GM23338 (cell line): ENCODE measurements around the gene TYMS. TPM values are rescaled to one million over a fixed set of nuclear protein-coding genes. Genes with fewer than 3 reads are reported as not detected.

ENCODE experiments used
- ATAC-seq: fragments of 200-7000 bp; cut with Tn5 transposase; 3 replicates; pipeline ENCODE4 v1.9.1; 2020
- DNase-seq: peaks from one replicate; pipeline ENCODE4 v3.0.0-alpha.2; 2015; ENCODE audit warnings: low spot score
- H2AFZ ChIP-seq: fragments of 200-600 bp; sonication (generic); 2 replicates; pipeline ENCODE4 v1.8.0; 2016; ENCODE audit warnings: antibody characterized with exemption, mild to moderate bottlenecking, moderate library complexity
- H3F3A ChIP-seq: fragments of 200-600 bp; sonication (generic); replicated peaks from 2 replicates; pipeline ENCODE4 v1.8.0; 2017; ENCODE audit warnings: antibody characterized with exemption, mixed run types, low read depth
- H3K27ac ChIP-seq: fragments of 200-600 bp; sonication (generic); 2 replicates; pipeline ENCODE4 v1.6.1; 2016; ENCODE audit warnings: low read depth
- H3K27me3 ChIP-seq: fragments of 200-600 bp; sonication (generic); 2 replicates; pipeline ENCODE4 v1.8.0; 2016; ENCODE audit warnings: mild to moderate bottlenecking, mixed run types, moderate library complexity; ENCODE audit not compliant: insufficient read depth
- H3K36me3 ChIP-seq: fragments of 200-600 bp; sonication (generic); 2 replicates; pipeline ENCODE4 v1.8.0; 2016; ENCODE audit warnings: mild to moderate bottlenecking; ENCODE audit not compliant: insufficient read depth
- H3K4me1 ChIP-seq: fragments of 200-600 bp; sonication (generic); 2 replicates; pipeline ENCODE4 v1.8.0; 2016; ENCODE audit warnings: mild to moderate bottlenecking, moderate library complexity; ENCODE audit not compliant: insufficient read depth
- H3K4me2 ChIP-seq: fragments of 200-600 bp; sonication (generic); 2 replicates; pipeline ENCODE4 v1.7.1; 2017; ENCODE audit warnings: mixed run types
- H3K4me3 ChIP-seq: fragments of 200-600 bp; sonication (generic); 2 replicates; pipeline ENCODE4 v1.6.1; 2016; ENCODE audit warnings: mixed run types
- H3K79me2 ChIP-seq: fragments of 200-600 bp; sonication (generic); replicated peaks from 2 replicates; pipeline ENCODE4 v1.8.0; 2017; ENCODE audit warnings: mild to moderate bottlenecking; ENCODE audit not compliant: insufficient read depth
- H3K9me2 ChIP-seq: fragments of 200-600 bp; sonication (generic); 2 replicates; pipeline ENCODE4 v1.8.0; 2017; ENCODE audit not compliant: insufficient read depth
- H4K20me1 ChIP-seq: fragments of 200-600 bp; sonication (generic); replicated peaks from 2 replicates; pipeline ENCODE4 v1.8.0; 2017; ENCODE audit warnings: mild to moderate bottlenecking; ENCODE audit not compliant: insufficient read depth
- H3K27ac Mint-ChIP-seq: 2 replicates; pipeline ENCODE4 v1.8.0; 2020; ENCODE audit warnings: inconsistent platforms, mild to moderate bottlenecking, moderate library complexity, mixed read lengths
- H3K27me3 Mint-ChIP-seq: 3 replicates; pipeline ENCODE4 v1.8.0; 2022; ENCODE audit warnings: low read depth, mild to moderate bottlenecking, moderate library complexity, mixed read lengths, inconsistent platforms; ENCODE audit not compliant: insufficient read depth, poor library complexity
- H3K36me3 Mint-ChIP-seq: 3 replicates; pipeline ENCODE4 v1.8.0; 2021; ENCODE audit warnings: low read depth, mild to moderate bottlenecking, inconsistent platforms, moderate library complexity, mixed read lengths
- H3K4me1 Mint-ChIP-seq: 3 replicates; pipeline ENCODE4 v1.8.0; 2020; ENCODE audit warnings: mild to moderate bottlenecking, inconsistent platforms, mixed read lengths
- H3K4me3 Mint-ChIP-seq: 3 replicates; pipeline ENCODE4 v1.8.0; 2021; ENCODE audit warnings: moderate library complexity, mild to moderate bottlenecking, inconsistent platforms, mixed read lengths
- H3K9me3 Mint-ChIP-seq: 3 replicates; pipeline ENCODE4 v1.8.0; 2020; ENCODE audit warnings: moderate library complexity, mild to moderate bottlenecking, inconsistent platforms, mixed read lengths
- CREB1 ChIP-seq: fragments of 250-450 bp; sonication (Bioruptor Pico); IDR thresholded peaks from 2 replicates; pipeline ENCODE4 v1.5.0; 2020; ENCODE audit warnings: low read depth, mild to moderate bottlenecking, moderate library complexity
- EZH2 ChIP-seq: fragments of 200-600 bp; sonication (generic); IDR thresholded peaks from one replicate; pipeline ENCODE4 v1.8.0; 2017; ENCODE audit warnings: antibody characterized with exemption, mild to moderate bottlenecking, low read depth; ENCODE audit not compliant: unreplicated experiment
- EZH2phosphoT487 ChIP-seq: fragments of 200-600 bp; sonication (generic); IDR thresholded peaks from one replicate; pipeline ENCODE4 v1.8.1; 2018; ENCODE audit warnings: antibody characterized with exemption; ENCODE audit not compliant: unreplicated experiment
- JUNB ChIP-seq: IDR thresholded peaks from one replicate; pipeline ENCODE4 v1.6.1; 2016; ENCODE audit warnings: antibody characterized with exemption; ENCODE audit not compliant: unreplicated experiment
- NANOG ChIP-seq: IDR thresholded peaks from 2 replicates; pipeline ENCODE4 v1.6.1; 2016; ENCODE audit warnings: antibody characterized with exemption, borderline replicate concordance
- POLR2AphosphoS5 ChIP-seq: IDR thresholded peaks from 2 replicates; pipeline ENCODE4 v1.6.1; 2016; ENCODE audit warnings: antibody characterized with exemption, low read depth
- STAT1 ChIP-seq: IDR thresholded peaks from one replicate; pipeline ENCODE4 v1.6.1; 2016; ENCODE audit warnings: antibody characterized with exemption; ENCODE audit not compliant: unreplicated experiment
- ZNF114 ChIP-seq: fragments of 250-450 bp; sonication (Bioruptor Pico); IDR thresholded peaks from 2 replicates; pipeline ENCODE4 v1.5.0; 2020; ENCODE audit warnings: mild to moderate bottlenecking, moderate library complexity
- ZNF331 ChIP-seq: fragments of 250-450 bp; sonication (Bioruptor Pico); IDR thresholded peaks from 2 replicates; pipeline ENCODE4 v1.5.0; 2020; ENCODE audit warnings: low read depth, mild to moderate bottlenecking, moderate library complexity
- polyA plus RNA-seq: library from polyadenylated mRNA; unstranded; fragments of >200 nt; fragmentation: Nextera tagmentation; extraction: Ambion mirVana; gene quantifications from 2 replicates; pipeline ENCODE4 v1.2.1, GENCODE V29; 2016
- total RNA-seq: library from RNA; depleted of rRNA; stranded (reverse); fragments of >200 nt; shearing (Covaris generic); gene quantifications from 2 replicates; pipeline ENCODE4 v1.2.3, GENCODE V29; 2014
- TF ChIP-seq, protein P1 (sequence below): fragments of 250-450 bp; sonication (Bioruptor Pico); IDR thresholded peaks from 2 replicates; pipeline ENCODE4 v1.5.0; 2020; ENCODE audit warnings: mild to moderate bottlenecking, moderate library complexity
- TF ChIP-seq, protein P2 (sequence below): IDR thresholded peaks from 2 replicates; pipeline ENCODE4 v1.6.1; 2016; ENCODE audit warnings: antibody characterized with exemption
- TF ChIP-seq, protein P3 (sequence below), 2 experiments: fragments of 200-600 bp in 1 of 2; sonication (generic) in 1 of 2; conservative IDR thresholded peaks; 2 replicates each; pipeline versions ENCODE4 v1.5.1 to v1.6.1; 2016 to 2017; ENCODE audit warnings: antibody characterized with exemption in 2 of 2, low read depth in 2 of 2, mild to moderate bottlenecking in 2 of 2, moderate library complexity in 1 of 2

Gene TYMS
- total and polyA plus RNA-seq, 2 experiments from 2014 or later, result 52.9 to 72.3 TPM

DNA sequence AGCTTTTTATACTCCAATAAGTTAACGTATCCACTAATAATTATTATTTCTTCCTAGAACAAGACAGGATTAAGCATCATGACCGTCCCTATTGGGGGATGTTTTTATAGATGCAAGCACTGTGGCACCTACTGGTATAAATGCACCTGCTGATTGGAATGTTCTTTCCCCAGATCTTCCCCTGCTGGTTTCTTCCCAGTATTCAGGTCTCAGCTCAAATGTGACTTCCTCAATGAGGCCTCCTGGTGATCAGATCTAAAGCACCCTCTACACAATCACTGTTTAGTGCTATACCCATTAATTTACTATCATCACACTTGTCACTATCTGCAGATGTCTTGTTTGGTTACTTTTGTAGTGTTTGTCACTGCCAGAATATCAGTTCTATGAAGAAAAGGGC is 3.9 kb upstream of the TYMS start (continued):
- TF ChIP-seq, protein P1, sequence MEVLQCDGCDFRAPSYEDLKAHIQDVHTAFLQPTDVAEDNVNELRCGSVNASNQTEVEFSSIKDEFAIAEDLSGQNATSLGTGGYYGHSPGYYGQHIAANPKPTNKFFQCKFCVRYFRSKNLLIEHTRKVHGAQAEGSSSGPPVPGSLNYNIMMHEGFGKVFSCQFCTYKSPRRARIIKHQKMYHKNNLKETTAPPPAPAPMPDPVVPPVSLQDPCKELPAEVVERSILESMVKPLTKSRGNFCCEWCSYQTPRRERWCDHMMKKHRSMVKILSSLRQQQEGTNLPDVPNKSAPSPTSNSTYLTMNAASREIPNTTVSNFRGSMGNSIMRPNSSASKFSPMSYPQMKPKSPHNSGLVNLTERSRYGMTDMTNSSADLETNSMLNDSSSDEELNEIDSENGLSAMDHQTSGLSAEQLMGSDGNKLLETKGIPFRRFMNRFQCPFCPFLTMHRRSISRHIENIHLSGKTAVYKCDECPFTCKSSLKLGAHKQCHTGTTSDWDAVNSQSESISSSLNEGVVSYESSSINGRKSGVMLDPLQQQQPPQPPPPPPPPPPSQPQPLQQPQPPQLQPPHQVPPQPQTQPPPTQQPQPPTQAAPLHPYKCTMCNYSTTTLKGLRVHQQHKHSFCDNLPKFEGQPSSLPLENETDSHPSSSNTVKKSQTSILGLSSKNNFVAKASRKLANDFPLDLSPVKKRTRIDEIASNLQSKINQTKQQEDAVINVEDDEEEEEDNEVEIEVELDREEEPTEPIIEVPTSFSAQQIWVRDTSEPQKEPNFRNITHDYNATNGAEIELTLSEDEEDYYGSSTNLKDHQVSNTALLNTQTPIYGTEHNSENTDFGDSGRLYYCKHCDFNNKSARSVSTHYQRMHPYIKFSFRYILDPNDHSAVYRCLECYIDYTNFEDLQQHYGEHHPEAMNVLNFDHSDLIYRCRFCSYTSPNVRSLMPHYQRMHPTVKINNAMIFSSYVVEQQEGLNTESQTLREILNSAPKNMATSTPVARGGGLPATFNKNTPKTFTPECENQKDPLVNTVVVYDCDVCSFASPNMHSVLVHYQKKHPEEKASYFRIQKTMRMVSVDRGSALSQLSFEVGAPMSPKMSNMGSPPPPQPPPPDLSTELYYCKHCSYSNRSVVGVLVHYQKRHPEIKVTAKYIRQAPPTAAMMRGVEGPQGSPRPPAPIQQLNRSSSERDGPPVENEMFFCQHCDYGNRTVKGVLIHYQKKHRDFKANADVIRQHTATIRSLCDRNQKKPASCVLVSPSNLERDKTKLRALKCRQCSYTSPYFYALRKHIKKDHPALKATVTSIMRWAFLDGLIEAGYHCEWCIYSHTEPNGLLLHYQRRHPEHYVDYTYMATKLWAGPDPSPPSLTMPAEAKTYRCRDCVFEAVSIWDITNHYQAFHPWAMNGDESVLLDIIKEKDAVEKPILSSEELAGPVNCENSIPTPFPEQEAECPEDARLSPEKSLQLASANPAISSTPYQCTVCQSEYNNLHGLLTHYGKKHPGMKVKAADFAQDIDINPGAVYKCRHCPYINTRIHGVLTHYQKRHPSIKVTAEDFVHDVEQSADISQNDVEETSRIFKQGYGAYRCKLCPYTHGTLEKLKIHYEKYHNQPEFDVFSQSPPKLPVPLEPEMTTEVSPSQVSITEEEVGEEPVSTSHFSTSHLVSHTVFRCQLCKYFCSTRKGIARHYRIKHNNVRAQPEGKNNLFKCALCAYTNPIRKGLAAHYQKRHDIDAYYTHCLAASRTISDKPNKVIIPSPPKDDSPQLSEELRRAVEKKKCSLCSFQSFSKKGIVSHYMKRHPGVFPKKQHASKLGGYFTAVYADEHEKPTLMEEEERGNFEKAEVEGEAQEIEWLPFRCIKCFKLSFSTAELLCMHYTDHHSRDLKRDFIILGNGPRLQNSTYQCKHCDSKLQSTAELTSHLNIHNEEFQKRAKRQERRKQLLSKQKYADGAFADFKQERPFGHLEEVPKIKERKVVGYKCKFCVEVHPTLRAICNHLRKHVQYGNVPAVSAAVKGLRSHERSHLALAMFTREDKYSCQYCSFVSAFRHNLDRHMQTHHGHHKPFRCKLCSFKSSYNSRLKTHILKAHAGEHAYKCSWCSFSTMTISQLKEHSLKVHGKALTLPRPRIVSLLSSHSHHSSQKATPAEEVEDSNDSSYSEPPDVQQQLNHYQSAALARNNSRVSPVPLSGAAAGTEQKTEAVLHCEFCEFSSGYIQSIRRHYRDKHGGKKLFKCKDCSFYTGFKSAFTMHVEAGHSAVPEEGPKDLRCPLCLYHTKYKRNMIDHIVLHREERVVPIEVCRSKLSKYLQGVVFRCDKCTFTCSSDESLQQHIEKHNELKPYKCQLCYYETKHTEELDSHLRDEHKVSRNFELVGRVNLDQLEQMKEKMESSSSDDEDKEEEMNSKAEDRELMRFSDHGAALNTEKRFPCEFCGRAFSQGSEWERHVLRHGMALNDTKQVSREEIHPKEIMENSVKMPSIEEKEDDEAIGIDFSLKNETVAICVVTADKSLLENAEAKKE (CRISPR knock-in tag), result no peak
- TF ChIP-seq ZNF331 (CRISPR knock-in tag) (no peak), EZH2phosphoT487 (no peak), EZH2 (no peak), NANOG (no peak), CREB1 (CRISPR knock-in tag) (no peak)

DNA sequence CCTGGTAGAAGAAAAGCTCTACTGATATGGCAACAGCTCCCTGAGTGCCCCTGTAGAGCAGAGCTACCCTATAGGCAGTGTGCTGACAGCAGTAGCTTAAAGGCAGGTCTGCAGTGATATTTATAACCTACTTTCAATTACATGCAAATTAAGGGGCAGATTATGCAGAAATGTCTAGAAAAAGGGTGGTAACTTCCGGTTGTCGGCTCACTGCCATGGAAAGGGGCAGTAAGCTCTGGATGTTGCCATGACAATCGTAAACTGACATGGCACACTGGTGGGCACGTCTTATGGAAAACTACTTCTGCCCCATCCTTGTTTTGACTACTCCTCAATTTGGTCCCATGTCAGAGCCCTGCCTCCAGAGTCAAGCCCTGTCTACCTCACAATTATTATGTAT is 2.9 kb upstream of the TYMS start:
- H3K4me3 ChIP-seq, result no peak overlapping the region
- peaks cover 39% of the 10 kb centered on the region for H3K4me1 Mint-ChIP-seq
- no peaks in the 10 kb centered on the region for H3K9me3 Mint-ChIP-seq
- no peak overlapping the region for H3K27ac Mint-ChIP-seq
- no peak overlapping the region for H3K27ac ChIP-seq
- no peak for DNase-seq
- H3K36me3 Mint-ChIP-seq, result peaks cover 22% of the 10 kb centered on the region
- H3K79me2 ChIP-seq, result peaks cover 25% of the 10 kb centered on the region
- H3K27me3 Mint-ChIP-seq, result peaks cover 14% of the 10 kb centered on the region
- no peak for ATAC-seq
- no peaks in the 10 kb centered on the region for H3K36me3 ChIP-seq
- no peaks in the 10 kb centered on the region for H3K27me3 ChIP-seq
- H2AFZ ChIP-seq, result no peak overlapping the region
- H3K9me2 ChIP-seq, result no peaks in the 10 kb centered on the region
- H3K4me2 ChIP-seq, result no peak overlapping the region
- peaks cover 10% of the 10 kb centered on the region for H3K4me1 ChIP-seq
- no peak overlapping the region for H3K4me3 Mint-ChIP-seq
- peaks cover 14% of the 10 kb centered on the region for H3F3A ChIP-seq
- H4K20me1 ChIP-seq, result no peaks in the 10 kb centered on the region
- TF ChIP-seq JUNB (no peak), POLR2AphosphoS5 (no peak), STAT1 (no peak), NANOG (no peak), CREB1 (CRISPR knock-in tag) (no peak), EZH2 (no peak), ZNF114 (no peak), EZH2phosphoT487 (no peak), ZNF331 (CRISPR knock-in tag) (no peak)
- TF ChIP-seq, protein P2, sequence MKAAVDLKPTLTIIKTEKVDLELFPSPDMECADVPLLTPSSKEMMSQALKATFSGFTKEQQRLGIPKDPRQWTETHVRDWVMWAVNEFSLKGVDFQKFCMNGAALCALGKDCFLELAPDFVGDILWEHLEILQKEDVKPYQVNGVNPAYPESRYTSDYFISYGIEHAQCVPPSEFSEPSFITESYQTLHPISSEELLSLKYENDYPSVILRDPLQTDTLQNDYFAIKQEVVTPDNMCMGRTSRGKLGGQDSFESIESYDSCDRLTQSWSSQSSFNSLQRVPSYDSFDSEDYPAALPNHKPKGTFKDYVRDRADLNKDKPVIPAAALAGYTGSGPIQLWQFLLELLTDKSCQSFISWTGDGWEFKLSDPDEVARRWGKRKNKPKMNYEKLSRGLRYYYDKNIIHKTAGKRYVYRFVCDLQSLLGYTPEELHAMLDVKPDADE, result no peak
- TF ChIP-seq, protein P3, sequence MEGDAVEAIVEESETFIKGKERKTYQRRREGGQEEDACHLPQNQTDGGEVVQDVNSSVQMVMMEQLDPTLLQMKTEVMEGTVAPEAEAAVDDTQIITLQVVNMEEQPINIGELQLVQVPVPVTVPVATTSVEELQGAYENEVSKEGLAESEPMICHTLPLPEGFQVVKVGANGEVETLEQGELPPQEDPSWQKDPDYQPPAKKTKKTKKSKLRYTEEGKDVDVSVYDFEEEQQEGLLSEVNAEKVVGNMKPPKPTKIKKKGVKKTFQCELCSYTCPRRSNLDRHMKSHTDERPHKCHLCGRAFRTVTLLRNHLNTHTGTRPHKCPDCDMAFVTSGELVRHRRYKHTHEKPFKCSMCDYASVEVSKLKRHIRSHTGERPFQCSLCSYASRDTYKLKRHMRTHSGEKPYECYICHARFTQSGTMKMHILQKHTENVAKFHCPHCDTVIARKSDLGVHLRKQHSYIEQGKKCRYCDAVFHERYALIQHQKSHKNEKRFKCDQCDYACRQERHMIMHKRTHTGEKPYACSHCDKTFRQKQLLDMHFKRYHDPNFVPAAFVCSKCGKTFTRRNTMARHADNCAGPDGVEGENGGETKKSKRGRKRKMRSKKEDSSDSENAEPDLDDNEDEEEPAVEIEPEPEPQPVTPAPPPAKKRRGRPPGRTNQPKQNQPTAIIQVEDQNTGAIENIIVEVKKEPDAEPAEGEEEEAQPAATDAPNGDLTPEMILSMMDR (conservative IDR thresholded peaks at IDR 0.05; ENCODE audit: low read depth in 2 of 2), result no peak
